K562 (cell line): Measurements from ENCODE around the gene MMP28. TPM values are rescaled to one million over a fixed set of nuclear protein-coding genes. Genes with fewer than 3 reads are reported as not detected.

Experiments used
- BCL6 ChIP-seq: fragments of 250-450 bp; sonication (Bioruptor Pico); IDR thresholded peaks from 2 replicates; pipeline ENCODE4 v1.4.0; 2020
- CCNT2 ChIP-seq: IDR thresholded peaks from 2 replicates; pipeline ENCODE4 v1.6.1; 2011; ENCODE audit warnings: borderline replicate concordance, low read depth, mild to moderate bottlenecking, moderate library complexity, mixed read lengths, low read length; ENCODE audit not compliant: insufficient read length; ENCODE audit errors: extremely low read depth
- ETV6 ChIP-seq, 3 experiments: fragments of 150-350 bp in 1 of 3; sonication (generic) in 1 of 3; formaldehyde crosslinking in 1 of 3; IDR thresholded peaks; 2 replicates each; pipeline versions ENCODE4 v1.6.1 to v1.8.0; 2014 to 2022; ENCODE audit warnings: borderline replicate concordance in 2 of 3, low read depth in 2 of 3, antibody characterized with exemption in 1 of 3, low read length in 1 of 3, mild to moderate bottlenecking in 1 of 3, missing genetic modification reagents in 1 of 3
- EZH2 ChIP-seq: IDR thresholded peaks from 2 replicates; pipeline ENCODE4 v1.6.1; 2012; ENCODE audit warnings: low read depth, mild to moderate bottlenecking, inconsistent platforms, low read length, borderline replicate concordance
- FOXA1 ChIP-seq: fragments of 450-650 bp; IDR thresholded peaks from 2 replicates; pipeline ENCODE4 v1.6.1; 2016; ENCODE audit warnings: mild to moderate bottlenecking, borderline replicate concordance
- GATA2 ChIP-seq: sonication (generic); formaldehyde crosslinking; IDR thresholded peaks from 2 replicates; pipeline ENCODE4 v1.4.0; 2020; ENCODE audit warnings: mild to moderate bottlenecking, missing genetic modification reagents
- HDAC2 ChIP-seq: fragments of 450-650 bp; IDR thresholded peaks from 2 replicates; pipeline ENCODE4 v1.6.1; 2016; ENCODE audit warnings: mild to moderate bottlenecking
- NCOA4 ChIP-seq: fragments of 450-650 bp; IDR thresholded peaks from 2 replicates; pipeline ENCODE4 v1.6.1; 2018; ENCODE audit warnings: mild to moderate bottlenecking; ENCODE audit not compliant: partially characterized antibody
- STAT5A ChIP-seq: IDR thresholded peaks from 2 replicates; pipeline ENCODE4 v1.6.1; 2012; ENCODE audit warnings: low read length, inconsistent platforms, borderline replicate concordance
- ZKSCAN1 ChIP-seq: fragments of 150-350 bp; IDR thresholded peaks from 2 replicates; pipeline ENCODE4 v1.6.1; 2016; ENCODE audit warnings: low read depth, low read length
- ZNF41 ChIP-seq: fragments of 250-450 bp; sonication (Bioruptor Pico); conservative IDR thresholded peaks from 2 replicates; pipeline ENCODE4 v1.4.0; 2020; ENCODE audit warnings: mild to moderate bottlenecking
- ZNF830 ChIP-seq: fragments of 250-450 bp; sonication (Bioruptor Pico); IDR thresholded peaks from 2 replicates; pipeline ENCODE4 v1.5.0; 2021; ENCODE audit warnings: mild to moderate bottlenecking
- polyA plus RNA-seq, 8 experiments: library from polyadenylated mRNA; depleted of rRNA in 4 of 8; stranded (reverse) in 5 of 8; unstranded in 3 of 8; fragments of >200 nt; fragmentation: Nextera tagmentation in 2 of 8; fragmentation: Illumina TruSeq in 1 of 8; extraction: Ambion mirVana in 2 of 8; extraction: Trizol in 1 of 8; gene quantifications; 2 replicates each; pipeline versions ENCODE4 v1.2.1 to v1.2.3, GENCODE V29; 2011 to 2014; ENCODE audit warnings: inconsistent platforms in 1 of 8, missing spikeins in 1 of 8
- total RNA-seq, 7 experiments: library from RNA; depleted of rRNA in 6 of 7; stranded (reverse); fragments of >200 nt in 6 of 7; fragmentation: Illumina TruSeq in 2 of 7; extraction: Trizol in 2 of 7; gene quantifications; 2 replicates each; pipeline versions ENCODE4 v1.2.1 to v1.2.3, GENCODE V29; 2011 to 2021; ENCODE audit warnings: low replicate concordance in 1 of 7
- TF ChIP-seq, protein P1 (sequence below): fragments of 450-650 bp; IDR thresholded peaks from one replicate; pipeline ENCODE4 v1.6.1; 2018; ENCODE audit warnings: mild to moderate bottlenecking, moderate library complexity; ENCODE audit not compliant: partially characterized antibody
- TF ChIP-seq, protein P2 (sequence below): fragments of 450-650 bp; formaldehyde crosslinking; IDR thresholded peaks from 2 replicates; pipeline ENCODE4 v1.4.0; 2020; ENCODE audit warnings: mild to moderate bottlenecking
- TF ChIP-seq, protein P3 (sequence below): fragments of 250-450 bp; sonication (Bioruptor Pico); IDR thresholded peaks from 2 replicates; pipeline ENCODE4 v1.5.0; 2022; ENCODE audit warnings: mild to moderate bottlenecking
- TF ChIP-seq, protein P4 (sequence below): fragments of 250-450 bp; sonication (Bioruptor Pico); IDR thresholded peaks from 2 replicates; pipeline ENCODE4 v1.4.0; 2020; ENCODE audit warnings: mild to moderate bottlenecking, moderate library complexity

Gene MMP28
- total and polyA plus RNA-seq, 9 of the 15 experiments (the other 6 are each of a cell fraction or from before 2014, with no cell fraction given), result not detected

DNA sequence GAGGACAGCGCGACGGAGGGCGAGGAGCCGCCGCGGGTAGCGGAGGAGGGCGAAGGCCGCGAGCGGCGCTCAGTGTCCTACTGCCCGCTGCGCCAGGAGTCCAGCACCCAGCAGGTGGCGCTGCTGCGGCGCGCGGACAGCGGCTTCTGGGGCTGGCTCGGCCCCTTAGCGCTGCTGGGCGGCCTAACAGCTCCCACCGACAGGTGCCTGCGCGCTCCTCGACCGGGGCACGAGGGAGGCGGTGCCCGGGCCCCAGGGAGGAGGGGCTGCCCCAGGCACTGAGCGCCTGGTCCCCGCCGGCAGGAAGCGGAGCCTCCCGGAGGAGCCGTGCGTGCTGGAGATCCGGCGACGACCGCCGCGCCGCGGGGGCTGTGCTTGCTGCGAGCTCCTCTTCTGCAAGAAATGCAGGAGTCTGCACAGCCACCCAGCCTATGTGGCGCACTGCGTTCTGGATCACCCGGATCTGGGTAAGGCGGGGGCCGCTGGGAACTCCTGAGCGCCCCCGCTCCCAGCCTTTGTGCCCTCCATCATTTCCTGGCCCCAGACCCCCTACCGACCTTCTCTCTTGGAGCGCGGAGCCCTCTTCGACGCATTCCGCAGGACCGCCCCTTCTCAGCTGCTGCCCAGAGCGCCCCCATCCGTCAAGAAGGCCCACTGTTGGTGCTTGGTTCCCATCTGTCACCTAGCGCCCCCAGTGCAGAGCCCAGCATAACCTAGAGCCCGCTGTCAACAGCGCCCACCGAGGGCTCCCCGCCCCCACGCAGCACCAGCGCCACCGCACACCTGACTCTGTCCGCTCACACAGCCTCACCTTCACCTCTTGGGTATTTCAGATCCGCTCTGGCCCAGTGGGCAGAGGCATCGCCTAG lies 31.1 kb downstream of the MMP28 start (continued):
- TF ChIP-seq, protein P1, sequence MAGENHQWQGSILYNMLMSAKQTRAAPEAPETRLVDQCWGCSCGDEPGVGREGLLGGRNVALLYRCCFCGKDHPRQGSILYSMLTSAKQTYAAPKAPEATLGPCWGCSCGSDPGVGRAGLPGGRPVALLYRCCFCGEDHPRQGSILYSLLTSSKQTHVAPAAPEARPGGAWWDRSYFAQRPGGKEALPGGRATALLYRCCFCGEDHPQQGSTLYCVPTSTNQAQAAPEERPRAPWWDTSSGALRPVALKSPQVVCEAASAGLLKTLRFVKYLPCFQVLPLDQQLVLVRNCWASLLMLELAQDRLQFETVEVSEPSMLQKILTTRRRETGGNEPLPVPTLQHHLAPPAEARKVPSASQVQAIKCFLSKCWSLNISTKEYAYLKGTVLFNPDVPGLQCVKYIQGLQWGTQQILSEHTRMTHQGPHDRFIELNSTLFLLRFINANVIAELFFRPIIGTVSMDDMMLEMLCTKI, result no peak
- no peak for TF ChIP-seq HDAC2
- no peak for TF ChIP-seq BCL6 (CRISPR knock-in tag)
- no peak for TF ChIP-seq GATA2 (CRISPR knock-in tag)
- TF ChIP-seq, protein P2, sequence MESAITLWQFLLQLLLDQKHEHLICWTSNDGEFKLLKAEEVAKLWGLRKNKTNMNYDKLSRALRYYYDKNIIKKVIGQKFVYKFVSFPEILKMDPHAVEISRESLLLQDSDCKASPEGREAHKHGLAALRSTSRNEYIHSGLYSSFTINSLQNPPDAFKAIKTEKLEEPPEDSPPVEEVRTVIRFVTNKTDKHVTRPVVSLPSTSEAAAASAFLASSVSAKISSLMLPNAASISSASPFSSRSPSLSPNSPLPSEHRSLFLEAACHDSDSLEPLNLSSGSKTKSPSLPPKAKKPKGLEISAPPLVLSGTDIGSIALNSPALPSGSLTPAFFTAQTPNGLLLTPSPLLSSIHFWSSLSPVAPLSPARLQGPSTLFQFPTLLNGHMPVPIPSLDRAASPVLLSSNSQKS, result no peak
- TF ChIP-seq ETV6 (IDR thresholded peaks at IDR 0.05; ENCODE audit: borderline replicate concordance in 1 of 2, low read depth in 2 of 2, low read length in 1 of 2), result no peak
- no peak for TF ChIP-seq ETV6 (CRISPR knock-in tag; IDR thresholded peaks at IDR 0.05; ENCODE audit: borderline replicate concordance)
- TF ChIP-seq, protein P3, sequence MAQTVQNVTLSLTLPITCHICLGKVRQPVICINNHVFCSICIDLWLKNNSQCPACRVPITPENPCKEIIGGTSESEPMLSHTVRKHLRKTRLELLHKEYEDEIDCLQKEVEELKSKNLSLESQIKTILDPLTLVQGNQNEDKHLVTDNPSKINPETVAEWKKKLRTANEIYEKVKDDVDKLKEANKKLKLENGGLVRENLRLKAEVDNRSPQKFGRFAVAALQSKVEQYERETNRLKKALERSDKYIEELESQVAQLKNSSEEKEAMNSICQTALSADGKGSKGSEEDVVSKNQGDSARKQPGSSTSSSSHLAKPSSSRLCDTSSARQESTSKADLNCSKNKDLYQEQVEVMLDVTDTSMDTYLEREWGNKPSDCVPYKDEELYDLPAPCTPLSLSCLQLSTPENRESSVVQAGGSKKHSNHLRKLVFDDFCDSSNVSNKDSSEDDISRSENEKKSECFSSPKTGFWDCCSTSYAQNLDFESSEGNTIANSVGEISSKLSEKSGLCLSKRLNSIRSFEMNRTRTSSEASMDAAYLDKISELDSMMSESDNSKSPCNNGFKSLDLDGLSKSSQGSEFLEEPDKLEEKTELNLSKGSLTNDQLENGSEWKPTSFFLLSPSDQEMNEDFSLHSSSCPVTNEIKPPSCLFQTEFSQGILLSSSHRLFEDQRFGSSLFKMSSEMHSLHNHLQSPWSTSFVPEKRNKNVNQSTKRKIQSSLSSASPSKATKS (CRISPR knock-in tag), result no peak
- TF ChIP-seq EZH2, result no peak
- 0 out of 2 replicates have a peak, but pooled peaks have one; percentile 35 for TF ChIP-seq ZKSCAN1
- no peak for TF ChIP-seq NCOA4
- TF ChIP-seq STAT5A, result no peak
- no peak for TF ChIP-seq FOXA1
- TF ChIP-seq ZNF41 (CRISPR knock-in tag), result no peak
- TF ChIP-seq CCNT2, result peak; percentile 57
- TF ChIP-seq, protein P4, sequence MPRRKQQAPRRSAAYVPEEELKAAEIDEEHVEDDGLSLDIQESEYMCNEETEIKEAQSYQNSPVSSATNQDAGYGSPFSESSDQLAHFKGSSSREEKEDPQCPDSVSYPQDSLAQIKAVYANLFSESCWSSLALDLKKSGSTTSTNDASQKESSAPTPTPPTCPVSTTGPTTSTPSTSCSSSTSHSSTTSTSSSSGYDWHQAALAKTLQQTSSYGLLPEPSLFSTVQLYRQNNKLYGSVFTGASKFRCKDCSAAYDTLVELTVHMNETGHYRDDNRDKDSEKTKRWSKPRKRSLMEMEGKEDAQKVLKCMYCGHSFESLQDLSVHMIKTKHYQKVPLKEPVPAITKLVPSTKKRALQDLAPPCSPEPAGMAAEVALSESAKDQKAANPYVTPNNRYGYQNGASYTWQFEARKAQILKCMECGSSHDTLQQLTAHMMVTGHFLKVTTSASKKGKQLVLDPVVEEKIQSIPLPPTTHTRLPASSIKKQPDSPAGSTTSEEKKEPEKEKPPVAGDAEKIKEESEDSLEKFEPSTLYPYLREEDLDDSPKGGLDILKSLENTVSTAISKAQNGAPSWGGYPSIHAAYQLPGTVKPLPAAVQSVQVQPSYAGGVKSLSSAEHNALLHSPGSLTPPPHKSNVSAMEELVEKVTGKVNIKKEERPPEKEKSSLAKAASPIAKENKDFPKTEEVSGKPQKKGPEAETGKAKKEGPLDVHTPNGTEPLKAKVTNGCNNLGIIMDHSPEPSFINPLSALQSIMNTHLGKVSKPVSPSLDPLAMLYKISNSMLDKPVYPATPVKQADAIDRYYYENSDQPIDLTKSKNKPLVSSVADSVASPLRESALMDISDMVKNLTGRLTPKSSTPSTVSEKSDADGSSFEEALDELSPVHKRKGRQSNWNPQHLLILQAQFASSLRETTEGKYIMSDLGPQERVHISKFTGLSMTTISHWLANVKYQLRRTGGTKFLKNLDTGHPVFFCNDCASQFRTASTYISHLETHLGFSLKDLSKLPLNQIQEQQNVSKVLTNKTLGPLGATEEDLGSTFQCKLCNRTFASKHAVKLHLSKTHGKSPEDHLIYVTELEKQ (CRISPR knock-in tag), result no peak
- TF ChIP-seq ZNF830 (CRISPR knock-in tag), result no peak
